H9 (cell line): ENCODE measurements around the gene NRCAM. TPM values are rescaled to one million over a fixed set of nuclear protein-coding genes. Genes with fewer than 3 reads are reported as not detected.

Experiments
- DNase-seq: peaks from one replicate; pipeline ENCODE4 v3.0.0-alpha.2; 2017
- H2AFZ ChIP-seq: one replicate; pipeline ENCODE4 v1.6.1; 2013; ENCODE audit warnings: mild to moderate bottlenecking, low read length, control low read depth, moderate library complexity
- H2AK5ac ChIP-seq: 2 replicates; pipeline ENCODE4 v1.6.1; 2013; ENCODE audit warnings: low read length, control low read depth, mixed read lengths; ENCODE audit not compliant: insufficient read length
- H2BK120ac ChIP-seq: one replicate; pipeline ENCODE4 v1.6.1; 2013; ENCODE audit warnings: low read depth, mild to moderate bottlenecking, low read length, control low read depth, inconsistent platforms; ENCODE audit not compliant: poor library complexity, severe bottlenecking
- H2BK12ac ChIP-seq: 2 replicates; pipeline ENCODE4 v1.6.1; 2013; ENCODE audit warnings: low read length, control low read depth, mixed read lengths, low read depth; ENCODE audit not compliant: insufficient read length
- H2BK15ac ChIP-seq: 2 replicates; pipeline ENCODE4 v1.6.1; 2013; ENCODE audit warnings: low read depth, low read length, control low read depth
- H2BK20ac ChIP-seq: one replicate; pipeline ENCODE4 v1.6.1; 2013; ENCODE audit warnings: low read depth, mild to moderate bottlenecking, low read length, control low read depth, inconsistent platforms; ENCODE audit not compliant: poor library complexity, severe bottlenecking
- H2BK5ac ChIP-seq: 2 replicates; pipeline ENCODE4 v1.6.1; 2013; ENCODE audit warnings: low read length, control low read depth, mixed read lengths; ENCODE audit not compliant: insufficient read length
- H3K14ac ChIP-seq: 2 replicates; pipeline ENCODE4 v1.6.1; 2013; ENCODE audit warnings: low read length, control low read depth; ENCODE audit not compliant: insufficient read depth
- H3K18ac ChIP-seq: 2 replicates; pipeline ENCODE4 v1.6.1; 2013; ENCODE audit warnings: low read depth, mild to moderate bottlenecking, mixed read lengths, low read length, control low read depth; ENCODE audit not compliant: insufficient read length
- H3K23ac ChIP-seq: 2 replicates; pipeline ENCODE4 v1.6.1; 2013; ENCODE audit warnings: low read length, control low read depth, mixed read lengths, low read depth; ENCODE audit not compliant: insufficient read length
- H3K23me2 ChIP-seq: 2 replicates; pipeline ENCODE4 v1.6.1; 2013; ENCODE audit warnings: low read depth, mild to moderate bottlenecking, mixed read lengths, low read length, control low read depth; ENCODE audit not compliant: insufficient read length, poor library complexity, severe bottlenecking
- H3K27ac ChIP-seq: 2 replicates; pipeline ENCODE4 v1.5.1; 2013; ENCODE audit warnings: low read length, control low read depth, mixed read lengths, low read depth; ENCODE audit not compliant: insufficient read length
- H3K27me3 ChIP-seq: 2 replicates; pipeline ENCODE4 v1.6.1; 2013; ENCODE audit warnings: low read length, control low read depth, inconsistent platforms; ENCODE audit not compliant: insufficient read depth
- H3K4ac ChIP-seq: 2 replicates; pipeline ENCODE4 v1.6.1; 2013; ENCODE audit warnings: low read depth, mild to moderate bottlenecking, control low read depth, inconsistent platforms, low read length, moderate library complexity
- H3K4me1 ChIP-seq: 2 replicates; pipeline ENCODE4 v1.6.1; 2013; ENCODE audit warnings: low read length, control low read depth, inconsistent platforms; ENCODE audit not compliant: insufficient read depth
- H3K4me2 ChIP-seq: 2 replicates; pipeline ENCODE4 v1.6.1; 2013; ENCODE audit warnings: low read length, control low read depth, mixed read lengths; ENCODE audit not compliant: insufficient read length, insufficient read depth
- H3K56ac ChIP-seq: 2 replicates; pipeline ENCODE4 v1.6.1; 2013; ENCODE audit warnings: low read depth, mild to moderate bottlenecking, mixed read lengths, low read length, control low read depth; ENCODE audit not compliant: insufficient read length
- H3K79me1 ChIP-seq: 2 replicates; pipeline ENCODE4 v1.6.1; 2013; ENCODE audit warnings: low read depth, mild to moderate bottlenecking, moderate library complexity, low read length, control low read depth, inconsistent platforms; ENCODE audit not compliant: insufficient read depth, poor library complexity, severe bottlenecking
- H3K79me2 ChIP-seq: 2 replicates; pipeline ENCODE4 v1.6.1; 2013; ENCODE audit warnings: low read length, control low read depth, inconsistent platforms; ENCODE audit not compliant: insufficient read depth
- H3K9ac ChIP-seq: 2 replicates; pipeline ENCODE4 v1.6.1; 2013; ENCODE audit warnings: low read length, control low read depth, mixed read lengths; ENCODE audit not compliant: insufficient read length; ENCODE audit errors: extremely low read depth
- H3K9me3 ChIP-seq: one replicate; pipeline ENCODE4 v1.6.1; 2013; ENCODE audit warnings: low read depth, low read length, inconsistent platforms; ENCODE audit not compliant: control insufficient read depth
- H3T11ph ChIP-seq: one replicate; pipeline ENCODE4 v1.6.1; 2013; ENCODE audit warnings: mild to moderate bottlenecking, low read length, control low read depth, inconsistent platforms
- H4K20me1 ChIP-seq: one replicate; pipeline ENCODE4 v1.6.1; 2013; ENCODE audit not compliant: control insufficient read depth, insufficient read length, insufficient read depth
- H4K5ac ChIP-seq: 2 replicates; pipeline ENCODE4 v1.6.1; 2013; ENCODE audit warnings: low read depth, mild to moderate bottlenecking, mixed read lengths, low read length, control low read depth; ENCODE audit not compliant: insufficient read length
- H4K8ac ChIP-seq: replicated peaks from 2 replicates; pipeline ENCODE4 v1.6.1; 2013; ENCODE audit warnings: low read length, control low read depth, mixed read lengths, low read depth; ENCODE audit not compliant: insufficient read length
- H4K91ac ChIP-seq: 2 replicates; pipeline ENCODE4 v1.6.1; 2013; ENCODE audit warnings: low read depth, mild to moderate bottlenecking, moderate library complexity, mixed read lengths, low read length, control low read depth; ENCODE audit not compliant: insufficient read length
- H3K27ac Mint-ChIP-seq, 3 experiments: 2 replicates in 2 of 3; 3 replicates in 1 of 3; pipeline ENCODE4 v1.8.0; 2020 to 2021; ENCODE audit warnings: mixed read lengths in 3 of 3, mild to moderate bottlenecking in 1 of 3, moderate library complexity in 1 of 3
- H3K27me3 Mint-ChIP-seq: 2 replicates; pipeline ENCODE4 v1.8.0; 2021; ENCODE audit warnings: low read depth, mild to moderate bottlenecking, moderate library complexity, mixed read lengths
- H3K36me3 Mint-ChIP-seq, 3 experiments: 2 replicates in 2 of 3; 3 replicates in 1 of 3; pipeline ENCODE4 v1.8.0; 2020 to 2021; ENCODE audit warnings: low read depth in 3 of 3, mixed read lengths in 3 of 3; ENCODE audit not compliant: insufficient read depth in 1 of 3
- H3K4me1 Mint-ChIP-seq, 2 experiments: 2 replicates each; pipeline ENCODE4 v1.8.0; 2020; ENCODE audit warnings: mixed read lengths in 2 of 2
- H3K4me3 Mint-ChIP-seq, 2 experiments: 2 replicates in 1 of 2; 3 replicates in 1 of 2; pipeline ENCODE4 v1.8.0; 2020 to 2021; ENCODE audit warnings: mild to moderate bottlenecking in 2 of 2, mixed read lengths in 2 of 2, moderate library complexity in 1 of 2
- H3K9me3 Mint-ChIP-seq, 2 experiments: 2 replicates in 1 of 2; 3 replicates in 1 of 2; pipeline ENCODE4 v1.8.0; 2020; ENCODE audit warnings: mild to moderate bottlenecking in 2 of 2, mixed read lengths in 2 of 2, moderate library complexity in 1 of 2
- CTCF ChIP-seq: fragments of 200-600 bp; sonication (generic); conservative IDR thresholded peaks from 3 replicates; pipeline ENCODE4 v1.8.0; 2021; ENCODE audit warnings: antibody characterized with exemption, mild to moderate bottlenecking
- WGBS: extraction: QIAGEN DNeasy Blood & Tissue Kit; methylation state at CpG from one replicate; pipeline ENCODE4 v1.1.7; 2013; ENCODE audit warnings: missing lambda C conversion rate, low lambda C conversion rate, mixed read lengths; ENCODE audit not compliant: insufficient read length; ENCODE audit errors: extremely low coverage; 5-methylcytosine and 5-hydroxymethylcytosine counted together
- total RNA-seq: library from RNA; stranded (reverse); gene quantifications from 2 replicates; pipeline ENCODE4 v1.2.1, GENCODE V29; 2021

NRCAM gene
- total RNA-seq, 1 experiment from 2014 or later, result 2.3 TPM

- Histone ChIP-seq H2BK20ac (no peak overlapping the region), H3K18ac (no peak overlapping the region), H3K27ac (no peak overlapping the region), H3K4me2 (no peak overlapping the region), H3K79me1 (no peaks in the 10 kb centered on the region), H2BK12ac (no peak overlapping the region), H3K23me2 (no peaks in the 10 kb centered on the region), H3K79me2 (no peaks in the 10 kb centered on the region), H3K27me3 (no peaks in the 10 kb centered on the region), H3K14ac (no peak overlapping the region), H2AK5ac (no peak overlapping the region), H4K91ac (no peak overlapping the region), H4K20me1 (no peaks in the 10 kb centered on the region), H2BK5ac (no peak overlapping the region), H3K4me1 (no peaks in the 10 kb centered on the region), H3K9me3 (no peaks in the 10 kb centered on the region), H4K5ac (no peak overlapping the region), H2BK15ac (no peak overlapping the region), H4K8ac (no peak overlapping the region), H3K56ac (no peak overlapping the region), H2BK120ac (no peak overlapping the region), H3K23ac (no peak overlapping the region), H3T11ph (no peak overlapping the region), H3K4ac (no peak overlapping the region), H2AFZ (no peak overlapping the region), H3K9ac (no peak overlapping the region)
- no peak for TF ChIP-seq CTCF
- no CpG with 5 or more reads among the region's 7 CpGs for WGBS
- DNase-seq, result no peak
- H3K4me1 Mint-ChIP-seq, result peaks cover under 1 to 5% of the 10 kb centered on the region in 2 experiments; a peak in 1 of 4 replicates
- H3K9me3 Mint-ChIP-seq, result no peaks in the 10 kb centered on the region
- H3K27me3 Mint-ChIP-seq, result no peaks in the 10 kb centered on the region
- H3K4me3 Mint-ChIP-seq, result no peak overlapping the region
- peak overlapping the region in 1 of 3 experiments; percentile 23; a peak in 1 of 7 replicates for H3K27ac Mint-ChIP-seq
- no peaks in the 10 kb centered on the region for H3K36me3 Mint-ChIP-seq
Observed at GRCh38 chr7:108408296-108408991, 47.8 kb downstream of the NRCAM start.
